Peyer's patch (tissue), 4 donors: ENCODE results near the gene F12.

ENCODE experiments used
- POLR2A ChIP-seq, 2 donors: fragments of 450-650 bp; IDR thresholded peaks; one replicate each; pipeline ENCODE4 v1.5.1; 2017; ENCODE audit warnings: antibody characterized with exemption in 2 of 2, mild to moderate bottlenecking in 2 of 2, moderate library complexity in 2 of 2
- TF ChIP-seq, protein P1 (sequence below), 6 experiments: fragments of 450-650 bp in 4 of 6; fragments of 200-600 bp in 2 of 6; sonication (generic) in 1 of 6; IDR thresholded peaks; one replicate each; pipeline ENCODE4 v1.5.1; 2017 to 2019; ENCODE audit warnings: antibody characterized with exemption in 6 of 6, mild to moderate bottlenecking in 3 of 6, moderate library complexity in 1 of 6

- TF ChIP-seq POLR2A (IDR thresholded peaks at IDR 0.05), result no peak
- TF ChIP-seq, protein P1, sequence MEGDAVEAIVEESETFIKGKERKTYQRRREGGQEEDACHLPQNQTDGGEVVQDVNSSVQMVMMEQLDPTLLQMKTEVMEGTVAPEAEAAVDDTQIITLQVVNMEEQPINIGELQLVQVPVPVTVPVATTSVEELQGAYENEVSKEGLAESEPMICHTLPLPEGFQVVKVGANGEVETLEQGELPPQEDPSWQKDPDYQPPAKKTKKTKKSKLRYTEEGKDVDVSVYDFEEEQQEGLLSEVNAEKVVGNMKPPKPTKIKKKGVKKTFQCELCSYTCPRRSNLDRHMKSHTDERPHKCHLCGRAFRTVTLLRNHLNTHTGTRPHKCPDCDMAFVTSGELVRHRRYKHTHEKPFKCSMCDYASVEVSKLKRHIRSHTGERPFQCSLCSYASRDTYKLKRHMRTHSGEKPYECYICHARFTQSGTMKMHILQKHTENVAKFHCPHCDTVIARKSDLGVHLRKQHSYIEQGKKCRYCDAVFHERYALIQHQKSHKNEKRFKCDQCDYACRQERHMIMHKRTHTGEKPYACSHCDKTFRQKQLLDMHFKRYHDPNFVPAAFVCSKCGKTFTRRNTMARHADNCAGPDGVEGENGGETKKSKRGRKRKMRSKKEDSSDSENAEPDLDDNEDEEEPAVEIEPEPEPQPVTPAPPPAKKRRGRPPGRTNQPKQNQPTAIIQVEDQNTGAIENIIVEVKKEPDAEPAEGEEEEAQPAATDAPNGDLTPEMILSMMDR (IDR thresholded peaks at IDR 0.05), result no peak
These were observed 11.9 kb upstream of the F12 start for GRCh38 chr5:177421062-177421798.
